ENCODE results near the gene SETD2.

DNA sequence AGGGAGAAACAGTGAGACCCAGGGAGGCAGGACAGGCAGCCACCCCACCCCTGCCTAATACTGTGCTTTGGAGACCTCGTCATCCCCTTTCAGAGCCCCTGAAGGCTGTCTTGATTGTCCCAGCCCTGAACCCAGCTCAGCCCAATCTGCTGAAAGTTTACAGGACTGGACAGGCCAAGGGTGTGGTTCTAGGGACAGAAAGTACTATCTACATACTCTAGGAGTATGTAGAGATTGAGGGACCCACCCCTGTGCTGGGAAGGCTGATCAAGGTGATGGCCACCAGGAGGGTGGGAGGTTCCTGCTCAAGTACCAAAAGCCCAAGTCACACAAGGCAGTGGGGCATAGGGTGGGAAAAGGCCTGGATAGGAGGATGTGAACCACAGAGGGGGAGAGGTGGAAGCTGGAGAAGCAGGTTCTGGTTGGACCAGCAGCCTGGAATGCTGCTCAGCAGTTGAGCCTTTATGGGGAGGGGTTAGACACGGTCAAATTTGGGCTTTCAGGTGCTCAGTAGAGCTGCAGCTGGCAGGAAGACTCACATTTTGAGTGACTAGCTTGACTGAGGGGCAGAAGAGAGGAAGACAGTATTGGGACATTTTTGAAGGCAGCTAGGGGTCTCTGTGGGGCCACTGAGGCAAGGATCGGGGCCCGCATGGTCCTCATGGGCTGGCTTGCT lies 177.7 kb downstream of the SETD2 start:
- TF ChIP-seq, protein P1, sequence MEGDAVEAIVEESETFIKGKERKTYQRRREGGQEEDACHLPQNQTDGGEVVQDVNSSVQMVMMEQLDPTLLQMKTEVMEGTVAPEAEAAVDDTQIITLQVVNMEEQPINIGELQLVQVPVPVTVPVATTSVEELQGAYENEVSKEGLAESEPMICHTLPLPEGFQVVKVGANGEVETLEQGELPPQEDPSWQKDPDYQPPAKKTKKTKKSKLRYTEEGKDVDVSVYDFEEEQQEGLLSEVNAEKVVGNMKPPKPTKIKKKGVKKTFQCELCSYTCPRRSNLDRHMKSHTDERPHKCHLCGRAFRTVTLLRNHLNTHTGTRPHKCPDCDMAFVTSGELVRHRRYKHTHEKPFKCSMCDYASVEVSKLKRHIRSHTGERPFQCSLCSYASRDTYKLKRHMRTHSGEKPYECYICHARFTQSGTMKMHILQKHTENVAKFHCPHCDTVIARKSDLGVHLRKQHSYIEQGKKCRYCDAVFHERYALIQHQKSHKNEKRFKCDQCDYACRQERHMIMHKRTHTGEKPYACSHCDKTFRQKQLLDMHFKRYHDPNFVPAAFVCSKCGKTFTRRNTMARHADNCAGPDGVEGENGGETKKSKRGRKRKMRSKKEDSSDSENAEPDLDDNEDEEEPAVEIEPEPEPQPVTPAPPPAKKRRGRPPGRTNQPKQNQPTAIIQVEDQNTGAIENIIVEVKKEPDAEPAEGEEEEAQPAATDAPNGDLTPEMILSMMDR (IDR thresholded peaks at IDR 0.05; ENCODE audit: insufficient read depth, low read length) = no peak
- TF ChIP-seq POLR2AphosphoS5 (IDR thresholded peaks at IDR 0.05; ENCODE audit: low read depth) (no peak), SPI1 (IDR thresholded peaks at IDR 0.05; ENCODE audit: borderline replicate concordance, low read depth) (no peak)

Data from HL-60 (cell line).